GM10266 (cell line): ENCODE data around the gene PITX3.

Experiments
- DNase-seq: peaks from one replicate; pipeline ENCODE4 v3.0.0; 2012; ENCODE audit errors: extremely low spot score
- TF ChIP-seq, protein P1 (sequence below): IDR thresholded peaks from 2 replicates; pipeline ENCODE4 v1.5.1; 2012; ENCODE audit warnings: mild to moderate bottlenecking, low read depth; ENCODE audit not compliant: control insufficient read depth, insufficient read depth; ENCODE audit errors: missing control alignments

The PITX3 gene

DNA sequence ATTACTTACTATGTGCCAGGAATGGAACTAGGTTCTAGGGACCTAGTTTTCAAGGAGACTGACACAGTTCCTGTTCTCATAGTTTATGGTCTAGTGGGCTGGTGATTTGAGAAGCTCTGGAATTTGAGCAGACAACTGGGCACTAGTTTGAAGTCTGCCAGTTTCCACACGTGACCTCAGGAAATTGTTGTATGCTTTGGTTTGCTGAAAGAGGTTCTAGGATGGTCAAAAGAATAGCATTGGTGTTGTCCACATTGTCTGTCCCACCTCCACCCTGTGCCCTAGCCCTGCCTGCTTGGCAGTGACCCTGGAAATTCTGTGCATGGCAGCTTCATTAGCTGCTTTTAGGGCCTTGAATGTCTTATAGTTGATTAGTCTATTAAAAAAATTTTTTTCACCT is 32.8 kb upstream of the PITX3 start:
- no peak for DNase-seq
- TF ChIP-seq, protein P1, sequence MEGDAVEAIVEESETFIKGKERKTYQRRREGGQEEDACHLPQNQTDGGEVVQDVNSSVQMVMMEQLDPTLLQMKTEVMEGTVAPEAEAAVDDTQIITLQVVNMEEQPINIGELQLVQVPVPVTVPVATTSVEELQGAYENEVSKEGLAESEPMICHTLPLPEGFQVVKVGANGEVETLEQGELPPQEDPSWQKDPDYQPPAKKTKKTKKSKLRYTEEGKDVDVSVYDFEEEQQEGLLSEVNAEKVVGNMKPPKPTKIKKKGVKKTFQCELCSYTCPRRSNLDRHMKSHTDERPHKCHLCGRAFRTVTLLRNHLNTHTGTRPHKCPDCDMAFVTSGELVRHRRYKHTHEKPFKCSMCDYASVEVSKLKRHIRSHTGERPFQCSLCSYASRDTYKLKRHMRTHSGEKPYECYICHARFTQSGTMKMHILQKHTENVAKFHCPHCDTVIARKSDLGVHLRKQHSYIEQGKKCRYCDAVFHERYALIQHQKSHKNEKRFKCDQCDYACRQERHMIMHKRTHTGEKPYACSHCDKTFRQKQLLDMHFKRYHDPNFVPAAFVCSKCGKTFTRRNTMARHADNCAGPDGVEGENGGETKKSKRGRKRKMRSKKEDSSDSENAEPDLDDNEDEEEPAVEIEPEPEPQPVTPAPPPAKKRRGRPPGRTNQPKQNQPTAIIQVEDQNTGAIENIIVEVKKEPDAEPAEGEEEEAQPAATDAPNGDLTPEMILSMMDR, result no peak

DNA sequence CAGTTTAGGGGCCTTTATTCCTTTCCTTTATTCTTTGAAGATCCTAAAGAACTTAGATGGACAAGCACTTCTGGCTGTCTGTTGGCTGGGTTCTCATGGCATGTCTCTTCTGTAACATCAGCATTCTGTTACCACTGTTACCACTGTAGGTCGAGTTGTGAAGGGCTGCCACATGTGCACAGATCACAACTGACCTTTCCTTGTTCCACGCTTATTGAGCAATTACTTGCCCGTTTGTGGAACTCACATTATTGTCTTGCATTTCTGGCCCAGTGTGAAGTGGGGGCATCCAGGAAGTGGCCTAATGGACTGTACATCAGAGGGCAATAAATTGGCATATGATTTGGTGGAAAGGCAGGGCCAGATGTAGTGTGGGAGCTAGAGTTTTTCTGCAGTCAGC is 27.7 kb upstream of the PITX3 start:
- TF ChIP-seq, protein P1, result no peak
- no peak for DNase-seq

DNA sequence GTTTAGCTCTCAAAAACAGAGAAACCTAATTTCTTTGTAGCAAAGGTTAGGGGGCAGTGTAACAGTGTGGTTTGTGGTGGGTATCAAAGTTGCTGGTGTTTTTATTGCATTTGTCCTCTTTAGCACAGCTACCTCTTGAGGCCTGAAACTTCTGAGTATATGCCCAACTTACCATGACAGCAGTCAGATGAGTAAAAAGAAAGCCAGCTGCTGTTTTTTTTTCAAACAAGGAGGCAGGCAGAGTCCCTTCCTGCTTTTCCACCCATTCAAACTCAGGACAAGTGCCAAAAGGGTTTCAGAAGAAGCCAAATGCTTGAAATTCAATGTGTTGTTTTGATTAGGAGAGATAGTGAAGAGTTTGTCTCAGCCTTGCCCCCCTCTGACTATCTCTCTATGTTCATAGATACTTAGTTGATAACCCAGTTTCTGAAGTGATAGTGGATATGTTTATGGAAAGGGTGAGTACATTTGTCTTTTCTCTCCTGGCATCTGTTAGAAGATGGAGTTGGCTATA is 27.1 kb upstream of the PITX3 start:
- no peak for DNase-seq
- TF ChIP-seq, protein P1, result peak; percentile 21

DNA sequence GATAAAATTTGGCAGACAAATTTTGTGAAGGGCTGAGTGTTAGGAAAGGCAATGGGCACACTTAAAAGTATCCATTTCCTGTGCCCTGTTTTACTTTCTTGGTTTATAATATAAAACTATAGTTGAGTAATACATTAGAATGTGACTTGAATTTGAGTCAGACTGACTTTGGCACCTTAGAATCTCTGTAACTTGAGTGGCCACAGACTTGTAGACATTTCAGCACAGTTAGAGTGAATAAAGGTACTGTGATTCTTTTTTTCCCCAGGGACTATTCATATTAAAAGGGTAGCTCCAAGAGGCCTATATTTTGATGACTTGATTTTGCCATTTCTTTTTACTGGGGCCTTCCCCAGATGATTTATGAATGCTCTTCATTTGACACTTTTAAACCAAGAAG is 26.4 kb upstream of the PITX3 start:
- no peak for DNase-seq
- TF ChIP-seq, protein P1, result no peak

DNA sequence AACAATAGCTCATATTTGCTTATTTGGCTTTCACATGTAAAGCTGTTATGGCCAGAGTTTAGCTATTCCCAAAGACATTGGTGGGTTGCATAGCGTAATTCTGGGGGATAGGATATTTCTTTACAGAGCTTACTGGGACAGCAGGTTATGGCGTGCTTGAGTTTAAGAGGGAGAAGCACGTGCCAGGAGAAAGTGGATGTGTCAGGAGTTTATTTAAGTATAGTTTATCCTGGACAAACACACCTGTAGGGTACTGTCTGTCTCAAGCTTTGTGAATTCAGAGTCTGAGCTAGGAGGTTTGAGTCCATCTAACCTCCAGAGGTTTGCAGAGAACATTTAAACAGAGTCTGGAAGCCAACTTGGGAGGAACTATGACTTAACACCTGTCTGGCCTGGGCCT is 25.4 kb upstream of the PITX3 start:
- TF ChIP-seq, protein P1, result no peak
- no peak for DNase-seq

DNA sequence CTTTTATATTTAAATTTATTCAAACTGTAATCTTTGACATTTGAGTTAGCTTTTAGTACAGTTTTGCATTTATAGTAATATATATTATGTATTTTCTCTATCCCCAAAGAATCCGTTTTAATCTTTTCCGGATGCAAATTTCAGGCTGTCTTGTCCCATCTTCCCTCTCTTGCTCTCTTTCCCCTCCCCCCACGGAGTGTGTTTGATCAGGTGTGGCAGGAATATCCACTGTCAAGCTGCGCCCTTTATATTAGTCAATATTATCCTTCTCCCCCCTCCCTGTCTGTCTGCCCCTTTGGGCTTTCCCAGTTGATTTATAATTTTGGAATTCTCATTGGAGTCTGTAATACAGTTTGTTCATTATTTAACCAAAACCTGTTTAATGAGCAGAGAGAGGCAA is 23.1 kb upstream of the PITX3 start:
- TF ChIP-seq, protein P1, result no peak
- DNase-seq, result no peak

DNA sequence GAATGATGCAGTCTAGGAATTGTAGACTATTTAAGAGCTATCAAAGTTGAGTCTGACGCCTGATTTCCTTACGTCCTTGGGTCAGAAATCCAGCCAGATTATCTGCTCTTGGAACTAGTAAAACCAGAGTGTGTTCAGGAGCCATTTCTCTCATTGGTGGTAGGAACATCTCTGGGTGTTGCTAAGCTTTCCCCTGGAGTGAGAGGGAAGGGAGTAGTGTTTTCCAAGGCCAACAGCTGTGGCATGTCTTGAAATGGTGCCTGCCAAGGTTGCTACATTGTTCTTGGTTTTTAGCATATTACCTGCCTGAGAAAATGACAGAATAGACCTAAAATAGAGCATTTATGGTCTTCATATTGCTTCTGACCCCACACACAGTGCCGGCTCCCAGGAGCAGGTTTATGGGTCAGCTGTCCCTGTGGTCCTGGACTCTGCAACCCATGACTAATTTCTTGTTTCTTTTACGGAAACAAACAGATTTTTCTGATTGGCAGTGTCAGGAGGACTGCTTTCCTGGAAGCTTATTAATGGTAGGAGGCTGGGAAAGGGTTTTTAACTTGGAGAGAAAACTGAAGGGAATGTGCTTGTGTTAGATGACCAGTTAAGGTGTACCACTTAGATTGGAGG is 21.5 kb upstream of the PITX3 start:
- DNase-seq, result no peak
- TF ChIP-seq, protein P1, result no peak
